Hindlimb muscle (tissue), 1 donor: ENCODE measurements around the gene FXN. TPM values are rescaled to one million over a fixed set of nuclear protein-coding genes. Genes with fewer than 3 reads are reported as not detected.

Experiments used
- DNase-seq: peaks from one replicate; pipeline ENCODE4 v3.0.0-alpha.2; 2013
- polyA plus RNA-seq: library from polyadenylated mRNA; unstranded; fragments of 120-200 nt; gene quantifications from one replicate; pipeline ENCODE4 v1.2.1, GENCODE V29; 2013; ENCODE audit not compliant: insufficient read length

Gene FXN
- polyA plus RNA-seq, 1 donor = 12.9 TPM

DNA sequence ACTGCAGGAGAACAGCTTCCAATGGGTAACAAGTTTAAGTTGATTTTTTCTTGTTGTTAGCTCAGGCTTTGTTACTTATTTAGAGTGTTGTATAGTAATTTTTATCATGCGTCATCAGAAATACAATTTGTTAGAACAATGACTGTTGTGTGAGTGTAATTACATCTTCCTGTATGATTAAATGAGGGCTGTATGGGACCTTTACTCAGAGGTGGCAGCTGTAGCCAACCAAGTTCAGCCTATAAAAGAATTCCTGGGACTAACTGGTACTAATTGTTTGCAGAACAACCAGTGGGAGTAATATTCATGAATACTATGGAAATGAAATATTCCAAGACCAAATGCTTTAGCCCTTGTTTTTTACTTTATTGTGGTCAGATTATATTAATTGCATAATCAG, 107.7 kb downstream of the FXN start:
- DNase-seq = no peak

DNA sequence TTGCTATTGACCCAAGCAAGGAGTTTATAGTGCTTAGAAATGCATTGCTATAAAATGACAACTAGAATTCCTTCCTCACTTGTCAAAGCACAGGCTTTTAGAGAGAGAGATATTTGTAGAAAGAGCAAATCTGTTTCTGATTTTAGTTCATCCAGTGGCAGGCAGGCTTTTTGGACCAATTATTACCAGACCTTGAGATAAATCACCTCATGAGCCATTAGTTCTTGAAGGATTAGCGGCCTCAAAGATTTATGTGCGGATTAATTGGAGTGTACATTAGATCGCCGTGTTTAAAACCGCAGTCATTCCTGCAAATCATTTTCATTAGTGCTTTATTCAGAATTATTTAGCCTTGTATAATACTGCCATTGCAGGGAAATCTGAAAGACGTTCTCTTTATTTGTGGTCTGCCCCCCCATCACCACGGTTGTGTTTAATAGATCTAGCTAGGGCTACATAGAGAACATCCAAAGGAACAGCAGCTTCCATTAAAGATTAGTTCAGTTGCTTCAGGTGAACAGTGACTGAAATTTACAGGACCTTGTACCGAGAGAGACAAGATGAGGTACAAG, 109.7 kb downstream of the FXN start:
- no peak for DNase-seq

DNA sequence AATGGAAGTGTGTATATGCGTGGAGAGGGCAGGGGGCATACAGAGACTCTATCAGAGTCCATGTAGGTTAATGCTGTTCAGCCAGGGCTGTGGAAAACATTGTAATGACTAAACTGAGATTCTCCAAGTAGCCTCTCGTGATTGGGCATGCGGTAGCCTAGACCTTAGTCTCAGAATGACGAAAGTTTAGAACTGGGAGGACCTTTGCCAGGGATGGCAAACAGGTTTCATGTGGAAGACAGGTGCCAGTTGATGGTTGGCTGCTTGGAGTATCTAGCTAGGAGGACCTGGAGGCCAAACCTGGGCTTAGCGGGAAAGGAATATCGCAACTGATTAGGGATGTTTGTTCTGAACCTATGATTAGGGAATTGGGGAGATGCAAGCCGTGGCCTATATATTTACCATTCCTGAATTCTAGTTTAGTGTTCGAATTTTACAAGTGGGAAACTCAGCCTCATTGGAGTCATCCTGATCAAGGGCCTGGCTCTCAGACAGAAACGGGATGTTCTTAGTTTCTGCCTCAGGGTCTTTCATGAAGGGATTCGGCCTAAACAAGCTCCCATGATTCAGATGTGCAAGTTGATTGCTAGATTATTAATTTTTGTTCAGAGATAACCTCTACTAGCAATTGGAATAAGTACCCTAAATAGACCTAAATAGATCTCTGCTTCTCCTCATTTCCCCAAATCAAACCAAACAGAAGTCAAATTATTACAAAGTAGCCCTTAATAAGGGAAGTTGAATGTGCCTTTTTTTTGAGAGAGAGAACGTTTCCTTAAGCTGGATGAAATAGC, 111.7 kb downstream of the FXN start:
- no peak for DNase-seq

DNA sequence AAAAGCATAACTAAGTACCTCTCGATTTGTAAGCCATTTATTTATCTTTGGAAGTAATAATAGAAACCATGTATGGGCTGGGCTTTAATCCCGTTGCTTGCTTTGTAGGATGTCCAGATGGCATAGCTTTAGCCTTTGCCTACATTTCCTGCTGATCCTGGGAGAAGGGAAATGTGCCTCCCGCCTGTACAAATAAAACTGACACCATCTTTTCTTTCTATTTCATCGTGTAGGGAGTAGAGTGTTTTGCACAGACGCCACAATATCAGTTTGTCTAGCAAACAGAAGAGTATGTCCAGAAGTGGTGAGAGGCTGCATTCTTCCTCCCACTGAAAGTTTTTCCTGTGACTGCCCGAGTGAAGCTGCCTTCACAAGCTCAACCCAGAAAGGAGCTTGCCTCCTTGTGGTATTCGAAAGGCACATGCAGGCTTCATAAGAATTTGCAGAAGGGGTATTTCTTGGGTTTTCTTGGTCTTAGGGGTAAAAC, 113.8 kb downstream of the FXN start:
- no peak for DNase-seq

Other genes starting within 250 kb of the FXN start
- not detected for gene PRKACG, start 21.6 kb upstream of the FXN start, polyA plus RNA-seq
- gene TJP2, start 138.5 kb downstream of the FXN start, polyA plus RNA-seq = 13.5 TPM